ENCODE measurements around the gene WBP1L. TPM values are rescaled to one million over a fixed set of nuclear protein-coding genes. Genes with fewer than 3 reads are reported as not detected.
A peak's percentile ranks its signal among the peaks of the same experiment; 100 is the strongest.
"Not testable (repeated sequence)": the region's sequence is repeated elsewhere in the genome, so short reads cannot be mapped to it uniquely, and the experiment has no call there.

Gene WBP1L
- total RNA-seq (2014; rRNA removed) = 23.8 and 24.6 TPM in 2 replicates
- percentile 66 among the genes with signal in this experiment for Bru-seq, nascent RNA
- BruChase-seq, experiment 1, labeled RNA remaining after a 6-hour chase = percentile 77 among the genes with signal in this experiment
- BruChase-seq, experiment 2, labeled RNA remaining after a 2-hour chase = percentile 72 among the genes with signal in this experiment
- long read RNA-seq, transcript WBP1L-203 (4 exons, 1,428 nt) = major isoform, 13 of 41 reads
- long read RNA-seq, partial matches to known transcripts = 25 of 41 reads
- long read RNA-seq, other reads (novel, unspliced or antisense) = 3 of 41 reads

GRCh38 chr10:102743588-102744373 is at the start of gene WBP1L:
TSS of gene WBP1L (plus strand) at chr10:102743948. CDS start at chr10:102744054, 106 bp downstream.
- CTCF ChIA-PET = no interaction called here
- peak; percentile 98 for DNase-seq
- Histone ChIP-seq H3K27me3 (ENCODE audit: low read length) (no peaks in the 10 kb centered on the region), H3F3A (ENCODE audit: low read length, unreplicated experiment) (no peaks in the 10 kb centered on the region), H3K9me2 (replicated peaks; ENCODE audit: low read length) (no peaks in the 10 kb centered on the region), H4K20me1 (ENCODE audit: low read length) (no peaks in the 10 kb centered on the region), H3K4me1 (ENCODE audit: insufficient read depth, low read length) (peaks cover 14% of the 10 kb centered on the region; the same call in 1 of the 2 replicates), H3K4me2 (ENCODE audit: low read length) (peak within 1 kb of the TSS; percentile 95), H3K4me3 (ENCODE audit: low read length) (peak within 1 kb of the TSS; percentile 93), H3K79me2 (ENCODE audit: low read length) (peaks cover 38% of the 10 kb centered on the region), H3K9ac (ENCODE audit: low read length) (peak within 1 kb of the TSS; percentile 84), H3K36me3 (ENCODE audit: low read depth, low read length) (no peaks in the 10 kb centered on the region), H3K27ac (ENCODE audit: low read length) (no peak within 1 kb of the TSS), H2AFZ (ENCODE audit: low read length) (peak within 1 kb of the TSS; percentile 98), H3K9me3 (ENCODE audit: low read length) (no peaks in the 10 kb centered on the region)
- POLR2A ChIA-PET (ENCODE audit: unreplicated experiment) = no interaction called here
- TF ChIP-seq CTCF (conservative IDR thresholded peaks at IDR 0.05; ENCODE audit: low read depth, low read length) (no peak), EZH2 (IDR thresholded peaks at IDR 0.05; ENCODE audit: low read length, unreplicated experiment) (no peak), EZH2phosphoT487 (IDR thresholded peaks at IDR 0.05; ENCODE audit: borderline replicate concordance, low read length) (no peak)
- intact Hi-C loops (cut with micrococcal nuclease) = no loop called here
- peak; percentile 93 for ATAC-seq
- no TSS peak for BruUV-seq (replicated peaks)

DNA sequence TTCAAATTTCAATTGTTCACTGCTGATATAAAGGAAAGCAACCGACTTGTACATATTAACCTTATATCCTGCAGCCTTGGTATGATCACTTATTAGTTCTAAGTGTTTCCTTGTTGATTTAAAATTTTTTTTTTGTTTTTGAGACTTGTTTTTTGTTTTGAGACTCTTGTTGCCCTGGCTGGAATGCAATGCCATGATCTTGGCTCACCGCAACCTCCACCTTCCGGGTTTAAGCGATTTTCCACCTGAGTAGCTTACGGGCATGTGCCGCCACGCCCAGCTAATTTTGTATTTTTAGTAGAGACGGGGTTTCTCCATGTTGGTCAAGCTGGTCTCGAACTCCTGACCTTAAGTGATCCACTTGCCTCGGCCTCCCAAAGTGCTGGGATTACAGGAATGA is 48.3 kb upstream of the WBP1L start:
- H3K27ac ChIP-seq (ENCODE audit: low read length); H3K9ac ChIP-seq (ENCODE audit: low read length); H2AFZ ChIP-seq (ENCODE audit: low read length); intact Hi-C loops (cut with micrococcal nuclease); H3K4me1 ChIP-seq (ENCODE audit: insufficient read depth, low read length); H3K9me2 ChIP-seq (replicated peaks; ENCODE audit: low read length); H3K4me3 ChIP-seq (ENCODE audit: low read length); H3K9me3 ChIP-seq (ENCODE audit: low read length); CTCF ChIA-PET; H3K36me3 ChIP-seq (ENCODE audit: low read depth, low read length); POLR2A ChIA-PET (ENCODE audit: unreplicated experiment); H3K27me3 ChIP-seq (ENCODE audit: low read length); ATAC-seq; H3F3A ChIP-seq (ENCODE audit: low read length, unreplicated experiment); H3K79me2 ChIP-seq (ENCODE audit: low read length); H4K20me1 ChIP-seq (ENCODE audit: low read length); BruUV-seq (replicated peaks); H3K4me2 ChIP-seq (ENCODE audit: low read length); DNase-seq: not testable (repeated sequence)

- POLR2A ChIA-PET (ENCODE audit: unreplicated experiment) = interaction anchor here (0.6 kb wide), 1 partner anchor 51 kb away, joined by 4 read pairs; no protein-coding TSS in a partner anchor
- Histone ChIP-seq H3K4me1 (ENCODE audit: insufficient read depth, low read length) (no peaks in the 10 kb centered on the region), H3K9me3 (ENCODE audit: low read length) (no peaks in the 10 kb centered on the region), H3K4me2 (ENCODE audit: low read length) (no peak overlapping the region), H3F3A (ENCODE audit: low read length, unreplicated experiment) (no peaks in the 10 kb centered on the region), H3K36me3 (ENCODE audit: low read depth, low read length) (no peaks in the 10 kb centered on the region), H3K9ac (ENCODE audit: low read length) (no peak overlapping the region), H3K9me2 (replicated peaks; ENCODE audit: low read length) (no peaks in the 10 kb centered on the region), H3K27ac (ENCODE audit: low read length) (no peak overlapping the region), H4K20me1 (ENCODE audit: low read length) (no peaks in the 10 kb centered on the region), H3K4me3 (ENCODE audit: low read length) (no peak overlapping the region), H3K27me3 (ENCODE audit: low read length) (no peaks in the 10 kb centered on the region), H3K79me2 (ENCODE audit: low read length) (no peaks in the 10 kb centered on the region), H2AFZ (ENCODE audit: low read length) (no peak overlapping the region)
- no peak for ATAC-seq
- no peak for DNase-seq
- intact Hi-C loops (cut with micrococcal nuclease) = no loop called here
- CTCF ChIA-PET = no interaction called here
- TF ChIP-seq CTCF (conservative IDR thresholded peaks at IDR 0.05; ENCODE audit: low read depth, low read length) (no peak), EZH2 (IDR thresholded peaks at IDR 0.05; ENCODE audit: low read length, unreplicated experiment) (no peak), EZH2phosphoT487 (IDR thresholded peaks at IDR 0.05; ENCODE audit: borderline replicate concordance, low read length) (no peak)
- BruUV-seq (replicated peaks) = no TSS peak
Observed at GRCh38 chr10:102696736-102697135, 47.0 kb upstream of the WBP1L start.

Data from PC-3 (cell line).